Vagina (tissue), 2 donors: Measurements from ENCODE around the gene BPTF. TPM values are rescaled to one million over a fixed set of nuclear protein-coding genes. Genes with fewer than 3 reads are reported as not detected.

Source experiments
- DNase-seq, 2 donors: peaks; one replicate each; pipeline ENCODE4 v3.0.0-alpha.2; 2017; ENCODE audit errors: extremely low spot score in 2 of 2
- H3K27ac ChIP-seq: fragments of 200-600 bp; sonication (generic); one replicate; pipeline ENCODE4 v1.5.1; 2019
- H3K27me3 ChIP-seq: fragments of 200-600 bp; sonication (generic); one replicate; pipeline ENCODE4 v1.5.1; 2019
- H3K36me3 ChIP-seq, 2 donors: fragments of 200-600 bp; sonication (generic); one replicate each; pipeline ENCODE4 v1.5.1; 2017 to 2019
- H3K4me1 ChIP-seq: fragments of 200-600 bp; sonication (generic); one replicate; pipeline ENCODE4 v1.5.1; 2019
- H3K4me3 ChIP-seq, 2 donors: fragments of 200-600 bp; sonication (generic); 1 replicate in 1 of 2; 2 replicates in 1 of 2; pipeline ENCODE4 v1.5.1; 2016 to 2019
- H3K9me3 ChIP-seq: fragments of 200-600 bp; sonication (generic); one replicate; pipeline ENCODE4 v1.5.1; 2019
- POLR2A ChIP-seq, 2 donors: fragments of 450-650 bp; IDR thresholded peaks; one replicate each; pipeline ENCODE4 v1.6.1; 2017; ENCODE audit warnings: antibody characterized with exemption in 2 of 2, mild to moderate bottlenecking in 2 of 2, moderate library complexity in 2 of 2
- POLR2AphosphoS5 ChIP-seq, 2 donors: sonication (generic); formaldehyde crosslinking; IDR thresholded peaks; one replicate each; pipeline ENCODE4 v1.9.0; 2017; ENCODE audit warnings: antibody characterized with exemption in 2 of 2, mild to moderate bottlenecking in 2 of 2, low read depth in 1 of 2; ENCODE audit not compliant: insufficient read depth in 1 of 2
- intact Hi-C: fragments of 100-400 bp; cut with DNase I; formaldehyde crosslinking; loops from one replicate; pipeline ENCODE4 v1.15.1; 2023
- total RNA-seq: library from RNA; depleted of rRNA; stranded (reverse); fragments of >200 nt; gene quantifications from one replicate; pipeline ENCODE4 v1.2.3, GENCODE V29; 2016
- TF ChIP-seq, protein P1 (sequence below), 3 experiments: fragments of 450-650 bp in 2 of 3; fragments of 200-600 bp in 1 of 3; sonication (generic) in 1 of 3; IDR thresholded peaks; one replicate each; pipeline ENCODE4 v1.5.1; 2017 to 2019; ENCODE audit warnings: antibody characterized with exemption in 3 of 3, mild to moderate bottlenecking in 2 of 3, moderate library complexity in 2 of 3

BPTF gene, protein sequence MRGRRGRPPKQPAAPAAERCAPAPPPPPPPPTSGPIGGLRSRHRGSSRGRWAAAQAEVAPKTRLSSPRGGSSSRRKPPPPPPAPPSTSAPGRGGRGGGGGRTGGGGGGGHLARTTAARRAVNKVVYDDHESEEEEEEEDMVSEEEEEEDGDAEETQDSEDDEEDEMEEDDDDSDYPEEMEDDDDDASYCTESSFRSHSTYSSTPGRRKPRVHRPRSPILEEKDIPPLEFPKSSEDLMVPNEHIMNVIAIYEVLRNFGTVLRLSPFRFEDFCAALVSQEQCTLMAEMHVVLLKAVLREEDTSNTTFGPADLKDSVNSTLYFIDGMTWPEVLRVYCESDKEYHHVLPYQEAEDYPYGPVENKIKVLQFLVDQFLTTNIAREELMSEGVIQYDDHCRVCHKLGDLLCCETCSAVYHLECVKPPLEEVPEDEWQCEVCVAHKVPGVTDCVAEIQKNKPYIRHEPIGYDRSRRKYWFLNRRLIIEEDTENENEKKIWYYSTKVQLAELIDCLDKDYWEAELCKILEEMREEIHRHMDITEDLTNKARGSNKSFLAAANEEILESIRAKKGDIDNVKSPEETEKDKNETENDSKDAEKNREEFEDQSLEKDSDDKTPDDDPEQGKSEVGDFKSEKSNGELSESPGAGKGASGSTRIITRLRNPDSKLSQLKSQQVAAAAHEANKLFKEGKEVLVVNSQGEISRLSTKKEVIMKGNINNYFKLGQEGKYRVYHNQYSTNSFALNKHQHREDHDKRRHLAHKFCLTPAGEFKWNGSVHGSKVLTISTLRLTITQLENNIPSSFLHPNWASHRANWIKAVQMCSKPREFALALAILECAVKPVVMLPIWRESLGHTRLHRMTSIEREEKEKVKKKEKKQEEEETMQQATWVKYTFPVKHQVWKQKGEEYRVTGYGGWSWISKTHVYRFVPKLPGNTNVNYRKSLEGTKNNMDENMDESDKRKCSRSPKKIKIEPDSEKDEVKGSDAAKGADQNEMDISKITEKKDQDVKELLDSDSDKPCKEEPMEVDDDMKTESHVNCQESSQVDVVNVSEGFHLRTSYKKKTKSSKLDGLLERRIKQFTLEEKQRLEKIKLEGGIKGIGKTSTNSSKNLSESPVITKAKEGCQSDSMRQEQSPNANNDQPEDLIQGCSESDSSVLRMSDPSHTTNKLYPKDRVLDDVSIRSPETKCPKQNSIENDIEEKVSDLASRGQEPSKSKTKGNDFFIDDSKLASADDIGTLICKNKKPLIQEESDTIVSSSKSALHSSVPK (N-terminal part only)
- 146 TPM for total RNA-seq

GRCh38 chr17:67824735-67825626 is at the start of gene BPTF:
BPTF (plus strand) TSS chr17:67825503; CDS start chr17:67825725, 222 bp downstream.
- H3K27ac ChIP-seq = peak within 1 kb of the TSS; percentile 97
- DNase-seq = peak in 1 of 2 donors; percentile 92
- peak in 1 of 2 donors; percentile 49 for TF ChIP-seq POLR2A (IDR thresholded peaks at IDR 0.05)
- TF ChIP-seq, protein P1, sequence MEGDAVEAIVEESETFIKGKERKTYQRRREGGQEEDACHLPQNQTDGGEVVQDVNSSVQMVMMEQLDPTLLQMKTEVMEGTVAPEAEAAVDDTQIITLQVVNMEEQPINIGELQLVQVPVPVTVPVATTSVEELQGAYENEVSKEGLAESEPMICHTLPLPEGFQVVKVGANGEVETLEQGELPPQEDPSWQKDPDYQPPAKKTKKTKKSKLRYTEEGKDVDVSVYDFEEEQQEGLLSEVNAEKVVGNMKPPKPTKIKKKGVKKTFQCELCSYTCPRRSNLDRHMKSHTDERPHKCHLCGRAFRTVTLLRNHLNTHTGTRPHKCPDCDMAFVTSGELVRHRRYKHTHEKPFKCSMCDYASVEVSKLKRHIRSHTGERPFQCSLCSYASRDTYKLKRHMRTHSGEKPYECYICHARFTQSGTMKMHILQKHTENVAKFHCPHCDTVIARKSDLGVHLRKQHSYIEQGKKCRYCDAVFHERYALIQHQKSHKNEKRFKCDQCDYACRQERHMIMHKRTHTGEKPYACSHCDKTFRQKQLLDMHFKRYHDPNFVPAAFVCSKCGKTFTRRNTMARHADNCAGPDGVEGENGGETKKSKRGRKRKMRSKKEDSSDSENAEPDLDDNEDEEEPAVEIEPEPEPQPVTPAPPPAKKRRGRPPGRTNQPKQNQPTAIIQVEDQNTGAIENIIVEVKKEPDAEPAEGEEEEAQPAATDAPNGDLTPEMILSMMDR (IDR thresholded peaks at IDR 0.05) = peak; percentile 78 to 91 (median 86)
- peak; percentile 26 to 57 for TF ChIP-seq POLR2AphosphoS5 (IDR thresholded peaks at IDR 0.05; ENCODE audit: insufficient read depth in 1 of 2, low read depth in 1 of 2)
- no peaks in the 10 kb centered on the region for H3K9me3 ChIP-seq
- intact Hi-C loops = loop anchor here (5.0 kb wide), 1 partner anchor 458 kb away; the partner anchor contains the start of gene PSMD12
- H3K4me3 ChIP-seq = peak within 1 kb of the TSS; percentile 62 to 77
- H3K36me3 ChIP-seq = no peaks in the 10 kb centered on the region
- H3K4me1 ChIP-seq = peaks cover 42% of the 10 kb centered on the region
- no peaks in the 10 kb centered on the region for H3K27me3 ChIP-seq

GRCh38 chr17:67779098-67779672 is 46.1 kb upstream of the BPTF start:
- Histone ChIP-seq H3K4me3 (no peak overlapping the region), H3K27me3 (no peaks in the 10 kb centered on the region), H3K27ac (no peak overlapping the region), H3K36me3 (no peaks in the 10 kb centered on the region), H3K9me3 (no peaks in the 10 kb centered on the region), H3K4me1 (no peaks in the 10 kb centered on the region)
- intact Hi-C loops = no loop called here
- DNase-seq = no peak
- TF ChIP-seq POLR2A (IDR thresholded peaks at IDR 0.05) = no peak
- TF ChIP-seq, protein P1 (IDR thresholded peaks at IDR 0.05) = peak in 1 of 3 experiments; percentile 25

DNA sequence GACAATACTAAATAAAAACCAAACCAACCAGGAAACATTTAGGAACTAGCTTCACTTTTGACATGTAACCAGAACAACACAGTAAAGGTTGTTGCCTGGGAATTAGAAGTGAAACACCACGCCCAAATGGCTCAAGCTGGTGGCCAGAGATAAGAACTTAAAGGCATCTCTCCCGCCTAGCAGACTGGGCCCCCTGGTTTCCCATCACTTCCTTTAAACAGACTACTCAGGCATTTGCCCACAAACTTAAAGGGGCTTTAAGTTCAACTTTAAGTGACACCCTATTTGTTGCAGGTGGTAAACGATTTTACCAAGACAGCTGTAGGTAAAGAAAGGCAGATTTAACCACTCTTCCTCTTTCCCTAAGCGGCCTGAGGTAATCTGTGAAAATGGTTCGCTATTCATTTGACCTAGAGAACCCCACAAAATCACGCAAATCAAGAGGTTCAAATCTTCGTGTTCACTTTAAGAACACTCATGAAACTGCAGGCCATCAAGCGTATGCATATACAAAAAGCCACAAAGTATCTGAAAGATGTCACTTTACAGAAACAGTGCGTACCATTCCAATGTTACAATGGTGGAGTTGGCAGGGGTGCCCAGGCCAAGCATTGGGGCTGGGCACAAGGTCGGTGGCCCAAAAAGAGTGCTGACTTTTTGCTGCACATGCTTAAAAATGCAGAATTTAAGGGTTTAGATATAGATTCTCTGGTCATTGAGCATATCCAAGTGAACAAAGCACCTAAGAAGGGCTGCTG is 40.8 kb upstream of the BPTF start:
- H3K4me1 ChIP-seq = no peaks in the 10 kb centered on the region
- H3K27ac ChIP-seq = no peak overlapping the region
- H3K36me3 ChIP-seq = no peaks in the 10 kb centered on the region
- intact Hi-C loops = no loop called here
- TF ChIP-seq, protein P1 (IDR thresholded peaks at IDR 0.05) = no peak
- TF ChIP-seq POLR2A (IDR thresholded peaks at IDR 0.05) = no peak
- no peaks in the 10 kb centered on the region for H3K27me3 ChIP-seq
- H3K9me3 ChIP-seq = no peaks in the 10 kb centered on the region
- H3K4me3 ChIP-seq = no peak overlapping the region
- DNase-seq = no peak

DNA sequence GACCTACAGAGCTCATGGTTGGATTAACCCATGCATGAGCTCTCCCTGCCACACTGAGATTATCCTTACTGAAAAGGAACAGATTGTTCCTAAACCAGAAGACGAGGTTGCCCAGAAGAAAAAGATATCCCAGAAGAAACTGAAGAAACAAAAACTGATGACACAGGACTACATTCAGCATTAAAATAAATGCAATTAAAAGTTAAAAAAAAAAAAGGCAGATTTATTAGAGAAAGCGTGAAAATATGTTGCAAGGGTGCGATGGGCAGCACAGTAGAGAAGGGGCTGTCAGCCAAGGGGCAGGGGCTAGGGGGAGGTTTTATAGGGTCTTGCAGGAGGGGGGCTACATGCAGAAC is 40.2 kb upstream of the BPTF start:
- TF ChIP-seq POLR2AphosphoS5 (IDR thresholded peaks at IDR 0.05; ENCODE audit: insufficient read depth in 1 of 2, low read depth in 1 of 2) (no peak), POLR2A (IDR thresholded peaks at IDR 0.05) (no peak)
- TF ChIP-seq, protein P1 (IDR thresholded peaks at IDR 0.05) = no peak
- intact Hi-C loops = no loop called here
- Histone ChIP-seq H3K4me1 (no peaks in the 10 kb centered on the region), H3K36me3 (no peaks in the 10 kb centered on the region), H3K27me3 (no peaks in the 10 kb centered on the region), H3K9me3 (no peaks in the 10 kb centered on the region), H3K4me3 (no peak overlapping the region), H3K27ac (no peak overlapping the region)
- DNase-seq = no peak
